SK-N-SH (cell line): ENCODE data around the gene PTGFRN.

Experiments used
- ELF1 ChIP-seq: IDR thresholded peaks from 2 replicates; pipeline ENCODE4 v1.4.0; 2012
- MXI1 ChIP-seq: IDR thresholded peaks from 2 replicates; pipeline ENCODE4 v1.6.1; 2012; ENCODE audit warnings: mild to moderate bottlenecking, low read depth, low read length, improper control_type of control experiment
- TAF1 ChIP-seq: IDR thresholded peaks from 2 replicates; pipeline ENCODE4 v1.6.1; 2012; ENCODE audit warnings: low read depth, mild to moderate bottlenecking, low read length, moderate library complexity, borderline replicate concordance
- YY1 ChIP-seq: IDR thresholded peaks from 2 replicates; pipeline ENCODE4 v1.4.0; 2012; ENCODE audit warnings: low read depth, mild to moderate bottlenecking
- TF ChIP-seq, protein P1 (sequence below): fragments of 200-600 bp; sonication (generic); IDR thresholded peaks from 2 replicates; pipeline ENCODE4 v1.6.1; 2017; ENCODE audit warnings: antibody characterized with exemption, mild to moderate bottlenecking, moderate library complexity
- TF ChIP-seq, protein P2 (sequence below): fragments of 150-350 bp; IDR thresholded peaks from 2 replicates; pipeline ENCODE4 v1.6.1; 2017; ENCODE audit warnings: antibody characterized with exemption, low read length, low read depth, borderline replicate concordance

DNA sequence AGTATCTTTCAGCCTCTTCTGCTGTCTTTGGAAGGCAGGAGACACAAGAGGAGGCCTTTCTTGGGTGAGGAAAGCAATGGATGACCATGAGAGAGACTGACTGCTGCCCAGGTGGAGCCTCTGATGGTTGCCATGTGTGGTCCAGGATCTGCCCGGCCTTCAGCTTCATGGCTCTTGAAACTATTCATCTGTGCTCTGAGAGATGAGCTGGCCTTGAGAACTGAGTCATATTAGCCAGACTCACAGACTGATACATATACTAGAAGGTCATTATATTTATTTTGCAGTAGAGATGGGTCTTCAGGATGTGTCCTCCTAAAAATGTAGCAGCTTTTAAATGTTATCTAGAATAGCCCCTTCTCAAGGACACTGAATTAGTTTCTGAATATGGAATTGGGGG lies 33.7 kb downstream of the PTGFRN start:
- TF ChIP-seq MXI1 (no peak), YY1 (no peak), TAF1 (no peak), ELF1 (no peak)
- TF ChIP-seq, protein P1, sequence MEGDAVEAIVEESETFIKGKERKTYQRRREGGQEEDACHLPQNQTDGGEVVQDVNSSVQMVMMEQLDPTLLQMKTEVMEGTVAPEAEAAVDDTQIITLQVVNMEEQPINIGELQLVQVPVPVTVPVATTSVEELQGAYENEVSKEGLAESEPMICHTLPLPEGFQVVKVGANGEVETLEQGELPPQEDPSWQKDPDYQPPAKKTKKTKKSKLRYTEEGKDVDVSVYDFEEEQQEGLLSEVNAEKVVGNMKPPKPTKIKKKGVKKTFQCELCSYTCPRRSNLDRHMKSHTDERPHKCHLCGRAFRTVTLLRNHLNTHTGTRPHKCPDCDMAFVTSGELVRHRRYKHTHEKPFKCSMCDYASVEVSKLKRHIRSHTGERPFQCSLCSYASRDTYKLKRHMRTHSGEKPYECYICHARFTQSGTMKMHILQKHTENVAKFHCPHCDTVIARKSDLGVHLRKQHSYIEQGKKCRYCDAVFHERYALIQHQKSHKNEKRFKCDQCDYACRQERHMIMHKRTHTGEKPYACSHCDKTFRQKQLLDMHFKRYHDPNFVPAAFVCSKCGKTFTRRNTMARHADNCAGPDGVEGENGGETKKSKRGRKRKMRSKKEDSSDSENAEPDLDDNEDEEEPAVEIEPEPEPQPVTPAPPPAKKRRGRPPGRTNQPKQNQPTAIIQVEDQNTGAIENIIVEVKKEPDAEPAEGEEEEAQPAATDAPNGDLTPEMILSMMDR = no peak
- TF ChIP-seq, protein P2, sequence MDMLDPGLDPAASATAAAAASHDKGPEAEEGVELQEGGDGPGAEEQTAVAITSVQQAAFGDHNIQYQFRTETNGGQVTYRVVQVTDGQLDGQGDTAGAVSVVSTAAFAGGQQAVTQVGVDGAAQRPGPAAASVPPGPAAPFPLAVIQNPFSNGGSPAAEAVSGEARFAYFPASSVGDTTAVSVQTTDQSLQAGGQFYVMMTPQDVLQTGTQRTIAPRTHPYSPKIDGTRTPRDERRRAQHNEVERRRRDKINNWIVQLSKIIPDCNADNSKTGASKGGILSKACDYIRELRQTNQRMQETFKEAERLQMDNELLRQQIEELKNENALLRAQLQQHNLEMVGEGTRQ = no peak
